Sigmoid colon (tissue), 4 donors: ENCODE measurements around the gene SUMO2.

Source experiments
- CTCF ChIP-seq, 4 experiments: fragments of 450-650 bp in 3 of 4; fragments of 200-600 bp in 1 of 4; IDR thresholded peaks; one replicate each; pipeline ENCODE4 v1.5.1; 2016 to 2019; ENCODE audit warnings: antibody characterized with exemption in 4 of 4, mild to moderate bottlenecking in 3 of 4, moderate library complexity in 2 of 4
- EP300 ChIP-seq, 4 donors: sonication (generic); formaldehyde crosslinking; IDR thresholded peaks; one replicate each; pipeline ENCODE4 v1.6.1; 2017; ENCODE audit warnings: antibody characterized with exemption in 4 of 4
- POLR2A ChIP-seq, 2 donors: fragments of 450-650 bp; IDR thresholded peaks; one replicate each; pipeline ENCODE4 v1.6.1; 2016; ENCODE audit warnings: antibody characterized with exemption in 2 of 2, mild to moderate bottlenecking in 2 of 2, moderate library complexity in 2 of 2
- POLR2AphosphoS5 ChIP-seq, 4 donors: sonication (generic); formaldehyde crosslinking; IDR thresholded peaks; one replicate each; pipeline ENCODE4 v1.6.1; 2017; ENCODE audit warnings: antibody characterized with exemption in 4 of 4

- TF ChIP-seq CTCF (IDR thresholded peaks at IDR 0.05) = no peak
- no peak for TF ChIP-seq POLR2A (IDR thresholded peaks at IDR 0.05)
- no peak for TF ChIP-seq POLR2AphosphoS5 (IDR thresholded peaks at IDR 0.05)
- TF ChIP-seq EP300 (IDR thresholded peaks at IDR 0.05) = no peak
Observed at GRCh38 chr17:75152523-75152921, 30.2 kb downstream of the SUMO2 start.
